HepG2 (cell line): ENCODE measurements around the gene CASS4. TPM values are rescaled to one million over a fixed set of nuclear protein-coding genes. Genes with fewer than 3 reads are reported as not detected.

Experiments
- ATAC-seq: fragments of 200-7000 bp; cut with Tn5 transposase; 3 replicates; pipeline ENCODE4 v1.9.1; 2020; ENCODE audit warnings: mild to moderate bottlenecking, moderate library complexity
- BruUV-seq: library from RNA; stranded (reverse); fragments of 400-500 nt; replicated peaks from 2 replicates; lab custom pipeline; 2021; lab: Mats Ljungman, UMichigan
- CTCF ChIA-PET: fragments of 300-600 bp; formaldehyde crosslinking; extraction: SDS; loops from one replicate; lab custom pipeline; 2021; ENCODE audit warnings: low total read pairs, inconsistent platforms, low intra/inter-chr PET ratio; lab: Yijun Ruan, JAX
- POLR2A ChIA-PET: fragments of 350-600 bp; sonication (Branson Sonifier 250); formaldehyde crosslinking; loops from one replicate; lab custom pipeline; 2020; ENCODE audit warnings: antibody characterized with exemption, inconsistent platforms; lab: Yijun Ruan, JAX
- DNase-seq: peaks from one replicate; pipeline ENCODE4 v3.0.0-alpha.2; 2015; ENCODE audit warnings: low spot score
- FAIRE-seq: peaks from 3 replicates; lab custom pipeline; 2011; peaks lifted over from hg19 to GRCh38; lab: Jason Lieb, UNC
- H2AFZ ChIP-seq: one replicate; pipeline ENCODE4 v1.6.1; 2011; ENCODE audit warnings: low read length, inconsistent platforms
- H3K27ac ChIP-seq: fragments of 300-600 bp; 3 replicates; pipeline ENCODE4 v1.8.0; 2011; ENCODE audit warnings: mixed run types, mild to moderate bottlenecking, mixed read lengths, low read length, inconsistent platforms; ENCODE audit not compliant: insufficient read depth; ENCODE audit errors: extremely low read length
- H3K27me3 ChIP-seq, 2 experiments: fragments of 200-600 bp in 1 of 2; 2 replicates in 1 of 2; 3 replicates in 1 of 2; pipeline versions ENCODE4 v1.6.0 to v1.8.0; 2011; ENCODE audit warnings: low read length in 2 of 2, mild to moderate bottlenecking in 2 of 2, moderate library complexity in 2 of 2, inconsistent platforms in 1 of 2; ENCODE audit not compliant: insufficient read depth in 2 of 2, control insufficient read depth in 1 of 2
- H3K36me3 ChIP-seq, 2 experiments: fragments of 200-600 bp in 1 of 2; replicated peaks in 1 of 2; 2 replicates in 1 of 2; 3 replicates in 1 of 2; pipeline versions ENCODE4 v1.5.1 to v1.8.0; 2011; ENCODE audit warnings: low read length in 2 of 2, inconsistent platforms in 1 of 2; ENCODE audit not compliant: insufficient read depth in 2 of 2, control insufficient read depth in 1 of 2
- H3K4me1 ChIP-seq: 2 replicates; pipeline ENCODE4 v1.5.1; 2012; ENCODE audit warnings: low read length, inconsistent platforms; ENCODE audit not compliant: insufficient read depth
- H3K4me2 ChIP-seq: 2 replicates; pipeline ENCODE4 v1.6.0; 2011; ENCODE audit warnings: low read depth, low read length, inconsistent platforms
- H3K4me3 ChIP-seq, 3 experiments: fragments of 200-600 bp in 1 of 3; sonication (generic), shearing (Covaris generic) in 1 of 3; replicated peaks in 1 of 3; 2 replicates each; pipeline ENCODE4 v1.5.1; 2011 to 2016; ENCODE audit warnings: low read length in 3 of 3, inconsistent platforms in 2 of 3, low read depth in 2 of 3, mild to moderate bottlenecking in 2 of 3, control low read depth in 1 of 3, mixed read lengths in 1 of 3; ENCODE audit not compliant: insufficient read depth in 1 of 3
- H3K79me2 ChIP-seq: one replicate; pipeline ENCODE4 v1.6.1; 2011; ENCODE audit warnings: low read length, inconsistent platforms; ENCODE audit not compliant: insufficient read depth
- H3K9ac ChIP-seq: 2 replicates; pipeline ENCODE4 v1.6.0; 2011; ENCODE audit warnings: mild to moderate bottlenecking, low read depth, low read length, inconsistent platforms; ENCODE audit not compliant: insufficient read depth
- H3K9me3 ChIP-seq: 2 replicates; pipeline ENCODE4 v1.5.1; 2012; ENCODE audit warnings: mild to moderate bottlenecking, low read length
- H4K20me1 ChIP-seq: 2 replicates; pipeline ENCODE4 v1.6.0; 2011; ENCODE audit warnings: inconsistent platforms, mild to moderate bottlenecking, low read length, moderate library complexity; ENCODE audit not compliant: insufficient read depth
- ATF7-NPFF ChIP-seq: sonication (generic); formaldehyde crosslinking; IDR thresholded peaks from 2 replicates; pipeline ENCODE4 v1.8.1; 2023; ENCODE audit warnings: mild to moderate bottlenecking, low read depth, missing genetic modification reagents, moderate library complexity
- FOXO1 ChIP-seq: sonication (generic); formaldehyde crosslinking; IDR thresholded peaks from 2 replicates; pipeline ENCODE4 v1.4.0; 2020; ENCODE audit warnings: missing genetic modification reagents
- FOXO4 ChIP-seq: sonication (generic); formaldehyde crosslinking; conservative IDR thresholded peaks from 2 replicates; pipeline ENCODE4 v1.8.1; 2023; ENCODE audit warnings: missing genetic modification reagents
- FOXP1 ChIP-seq, 2 experiments: fragments of 450-650 bp in 1 of 2; IDR thresholded peaks; 2 replicates each; pipeline ENCODE4 v1.6.1; 2017 to 2018; ENCODE audit warnings: antibody characterized with exemption in 1 of 2
- GATAD2A ChIP-seq: IDR thresholded peaks from 2 replicates; pipeline ENCODE4 v1.6.1; 2016
- HNRNPL ChIP-seq: fragments of 200-400 bp; formaldehyde crosslinking; IDR thresholded peaks from 2 replicates; pipeline ENCODE4 v1.6.1; 2017; ENCODE audit warnings: mild to moderate bottlenecking, low read depth, low read length
- JARID2 ChIP-seq: sonication (generic); formaldehyde crosslinking; IDR thresholded peaks from 2 replicates; pipeline ENCODE4 v1.8.1; 2023; ENCODE audit warnings: missing genetic modification reagents, inconsistent platforms; ENCODE audit not compliant: insufficient replicate concordance
- NR2C2 ChIP-seq: sonication (generic); formaldehyde crosslinking; IDR thresholded peaks from 2 replicates; pipeline ENCODE4 v1.4.0; 2020; ENCODE audit warnings: missing genetic modification reagents, mild to moderate bottlenecking, moderate library complexity, borderline replicate concordance
- ZKSCAN5 ChIP-seq: sonication (generic); formaldehyde crosslinking; IDR thresholded peaks from 2 replicates; pipeline ENCODE4 v1.5.1; 2020; ENCODE audit warnings: mild to moderate bottlenecking, missing genetic modification reagents
- ZNF674 ChIP-seq: sonication (generic); formaldehyde crosslinking; IDR thresholded peaks from 2 replicates; pipeline ENCODE4 v1.5.0; 2020; ENCODE audit warnings: low read depth, mild to moderate bottlenecking, missing genetic modification reagents
- ZNF776 ChIP-seq: sonication (generic); formaldehyde crosslinking; IDR thresholded peaks from 2 replicates; pipeline ENCODE4 v1.4.0; 2020; ENCODE audit warnings: mild to moderate bottlenecking, missing genetic modification reagents
- WGBS: methylation state at CpG from one replicate; pipeline ENCODE4 v1.1.6; 2017; ENCODE audit warnings: low lambda C conversion rate; 5-methylcytosine and 5-hydroxymethylcytosine counted together
- in situ Hi-C: cut with HindIII; loops from 2 replicates; pipeline ENCODE4 v1.10.0; 2017; ENCODE audit warnings: low pct_unique_long_range_greater_than_20kb; ENCODE audit not compliant: extremely low pct_ligation_motif_present
- intact Hi-C: fragments of 100-400 bp; cut with micrococcal nuclease; formaldehyde crosslinking; loops from one replicate; pipeline ENCODE4 v1.10.0; 2022; ENCODE audit not compliant: unreplicated experiment
- polyA plus RNA-seq, 8 experiments: library from polyadenylated mRNA; depleted of rRNA in 3 of 8; stranded (reverse) in 7 of 8; unstranded in 1 of 8; fragments of >200 nt; fragmentation: Illumina TruSeq in 4 of 8; extraction: Trizol in 4 of 8; gene quantifications; 2 replicates each; pipeline versions ENCODE4 v1.2.1 to v1.2.3, GENCODE V29; 2011 to 2016; ENCODE audit warnings: low read depth in 4 of 8, missing spikeins in 1 of 8, mixed read lengths in 1 of 8; ENCODE audit not compliant: insufficient read depth in 1 of 8
- total RNA-seq, 5 experiments: library from RNA; depleted of rRNA; stranded (reverse); fragments of >200 nt; fragmentation: Illumina TruSeq; extraction: Trizol; gene quantifications; 2 replicates each; pipeline ENCODE4 v1.2.3, GENCODE V29; 2016; ENCODE audit warnings: low read depth in 1 of 5
- TF ChIP-seq, protein P1 (sequence below), 2 experiments: fragments of 450-650 bp in 1 of 2; sonication (generic) in 1 of 2; formaldehyde crosslinking; IDR thresholded peaks; 2 replicates each; pipeline versions ENCODE4 v1.5.0 to v1.8.0; 2020 to 2022; ENCODE audit warnings: mild to moderate bottlenecking in 1 of 2, missing genetic modification reagents in 1 of 2

CASS4 gene
- total and polyA plus RNA-seq, 2 of the 13 experiments (the other 11 are each of a cell fraction or from before 2014, with no cell fraction given): 0.17 to 0.49 TPM

- ATAC-seq (no peak), FAIRE-seq (no peak), DNase-seq (no peak)
- Histone ChIP-seq H3K9me3 (no peaks in the 10 kb centered on the region), H4K20me1 (no peaks in the 10 kb centered on the region), H3K36me3 (no peaks in the 10 kb centered on the region), H3K27me3 (no peaks in the 10 kb centered on the region), H3K4me3 (no peak overlapping the region), H3K4me2 (no peak overlapping the region), H3K4me1 (no peaks in the 10 kb centered on the region), H3K9ac (no peak overlapping the region), H3K27ac (no peak overlapping the region), H2AFZ (no peak overlapping the region), H3K79me2 (no peaks in the 10 kb centered on the region)
- no TSS peak for BruUV-seq
- ChIA-PET POLR2A (no interaction called here), CTCF (no interaction called here)
- TF ChIP-seq ZKSCAN5 (CRISPR knock-in tag): no peak
- TF ChIP-seq, protein P1, sequence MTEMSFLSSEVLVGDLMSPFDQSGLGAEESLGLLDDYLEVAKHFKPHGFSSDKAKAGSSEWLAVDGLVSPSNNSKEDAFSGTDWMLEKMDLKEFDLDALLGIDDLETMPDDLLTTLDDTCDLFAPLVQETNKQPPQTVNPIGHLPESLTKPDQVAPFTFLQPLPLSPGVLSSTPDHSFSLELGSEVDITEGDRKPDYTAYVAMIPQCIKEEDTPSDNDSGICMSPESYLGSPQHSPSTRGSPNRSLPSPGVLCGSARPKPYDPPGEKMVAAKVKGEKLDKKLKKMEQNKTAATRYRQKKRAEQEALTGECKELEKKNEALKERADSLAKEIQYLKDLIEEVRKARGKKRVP (CRISPR knock-in tag; IDR thresholded peaks at IDR 0.05): no peak
- TF ChIP-seq NR2C2: no peak
- TF ChIP-seq FOXO4 (CRISPR knock-in tag): no peak
- TF ChIP-seq JARID2: no peak
- TF ChIP-seq ZNF674 (CRISPR knock-in tag): no peak
- no peak for TF ChIP-seq HNRNPL
- TF ChIP-seq GATAD2A (CRISPR knock-in tag): no peak
- no peak for TF ChIP-seq ATF7-NPFF (CRISPR knock-in tag)
- no peak for TF ChIP-seq FOXO1 (CRISPR knock-in tag)
- no peak for TF ChIP-seq ZNF776 (CRISPR knock-in tag)
- no peak for TF ChIP-seq FOXP1 (IDR thresholded peaks at IDR 0.05)
- TF ChIP-seq FOXP1 (CRISPR knock-in tag; IDR thresholded peaks at IDR 0.05): no peak
- in situ Hi-C loops: no loop called here
- intact Hi-C loops: no loop called here
- 53% methylated on average over 6 of the region's 6 CpGs for WGBS
Observed at GRCh38 chr20:56433880-56434255, 21.8 kb downstream of the CASS4 start.
